Measurements from ENCODE around the gene SLC25A20.

DNA sequence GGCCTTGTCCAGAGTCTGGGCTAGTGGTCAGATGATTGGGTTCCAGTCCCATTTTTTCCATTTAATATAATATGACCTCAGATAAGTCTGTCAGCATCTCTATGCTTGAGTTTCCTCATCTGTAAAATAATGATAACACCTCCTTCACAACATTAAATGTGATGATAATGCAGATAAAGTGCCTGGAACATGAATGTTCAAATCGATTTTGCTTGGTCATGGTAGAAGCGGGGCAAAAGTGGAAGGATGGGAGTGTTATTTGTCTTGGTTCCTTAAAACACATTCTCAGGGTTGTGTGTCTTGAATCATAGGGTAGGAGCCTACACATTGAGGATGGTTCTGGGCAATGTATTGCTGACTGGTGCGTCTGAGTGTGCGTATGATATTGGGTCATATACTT, 36.8 kb upstream of the SLC25A20 start:
- TF ChIP-seq, protein P1, sequence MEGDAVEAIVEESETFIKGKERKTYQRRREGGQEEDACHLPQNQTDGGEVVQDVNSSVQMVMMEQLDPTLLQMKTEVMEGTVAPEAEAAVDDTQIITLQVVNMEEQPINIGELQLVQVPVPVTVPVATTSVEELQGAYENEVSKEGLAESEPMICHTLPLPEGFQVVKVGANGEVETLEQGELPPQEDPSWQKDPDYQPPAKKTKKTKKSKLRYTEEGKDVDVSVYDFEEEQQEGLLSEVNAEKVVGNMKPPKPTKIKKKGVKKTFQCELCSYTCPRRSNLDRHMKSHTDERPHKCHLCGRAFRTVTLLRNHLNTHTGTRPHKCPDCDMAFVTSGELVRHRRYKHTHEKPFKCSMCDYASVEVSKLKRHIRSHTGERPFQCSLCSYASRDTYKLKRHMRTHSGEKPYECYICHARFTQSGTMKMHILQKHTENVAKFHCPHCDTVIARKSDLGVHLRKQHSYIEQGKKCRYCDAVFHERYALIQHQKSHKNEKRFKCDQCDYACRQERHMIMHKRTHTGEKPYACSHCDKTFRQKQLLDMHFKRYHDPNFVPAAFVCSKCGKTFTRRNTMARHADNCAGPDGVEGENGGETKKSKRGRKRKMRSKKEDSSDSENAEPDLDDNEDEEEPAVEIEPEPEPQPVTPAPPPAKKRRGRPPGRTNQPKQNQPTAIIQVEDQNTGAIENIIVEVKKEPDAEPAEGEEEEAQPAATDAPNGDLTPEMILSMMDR (IDR thresholded peaks at IDR 0.05; ENCODE audit: low read depth, low read length, poor library complexity, severe bottlenecking): no peak
- no peak for TF ChIP-seq EZH2phosphoT487 (IDR thresholded peaks at IDR 0.05; ENCODE audit: borderline replicate concordance, low read length)
